T-helper 17 cell (primary cell): ENCODE data around the gene CDYL. TPM values are rescaled to one million over a fixed set of nuclear protein-coding genes. Genes with fewer than 3 reads are reported as not detected.
A peak's percentile ranks its signal among the peaks of the same experiment; 100 is the strongest.

Source experiments
- ATAC-seq: fragments of 150-1000 bp; cut with Tn5 transposase; 2 replicates; pipeline ENCODE4 v1.10.0; 2021; ENCODE audit warnings: mild to moderate bottlenecking, moderate library complexity
- DNase-seq, 3 donors: peaks; one replicate each; pipeline versions ENCODE4 v3.0.0 to v3.0.0-alpha.2; 2020 to 2021
- H3K9me3 ChIP-seq: one replicate; pipeline ENCODE4 v1.7.0; 2013; ENCODE audit warnings: low read length, mild to moderate bottlenecking; ENCODE audit not compliant: control insufficient read depth, poor library complexity, severe bottlenecking
- H3K27ac Mint-ChIP-seq: one replicate; pipeline ENCODE4 v1.8.0; 2022; ENCODE audit warnings: mild to moderate bottlenecking, moderate library complexity, mixed read lengths
- H3K27me3 Mint-ChIP-seq: one replicate; pipeline ENCODE4 v1.8.0; 2022; ENCODE audit warnings: mixed read lengths
- H3K36me3 Mint-ChIP-seq: one replicate; pipeline ENCODE4 v1.8.0; 2022; ENCODE audit warnings: low read depth, mixed read lengths
- H3K4me1 Mint-ChIP-seq: one replicate; pipeline ENCODE4 v1.8.0; 2022; ENCODE audit warnings: mild to moderate bottlenecking, mixed read lengths
- H3K4me3 Mint-ChIP-seq: one replicate; pipeline ENCODE4 v1.8.0; 2022; ENCODE audit warnings: mild to moderate bottlenecking, moderate library complexity, mixed read lengths
- total RNA-seq, 4 donors: library from RNA in 2 of 4; stranded (reverse) in 2 of 4; gene quantifications; one replicate each; pipeline ENCODE4 v1.2.3 and lab custom pipeline; 2022 to 2026

Gene CDYL
- total RNA-seq, 2 donors from 2014 or later, result 21.2 to 31.5 TPM

DNA sequence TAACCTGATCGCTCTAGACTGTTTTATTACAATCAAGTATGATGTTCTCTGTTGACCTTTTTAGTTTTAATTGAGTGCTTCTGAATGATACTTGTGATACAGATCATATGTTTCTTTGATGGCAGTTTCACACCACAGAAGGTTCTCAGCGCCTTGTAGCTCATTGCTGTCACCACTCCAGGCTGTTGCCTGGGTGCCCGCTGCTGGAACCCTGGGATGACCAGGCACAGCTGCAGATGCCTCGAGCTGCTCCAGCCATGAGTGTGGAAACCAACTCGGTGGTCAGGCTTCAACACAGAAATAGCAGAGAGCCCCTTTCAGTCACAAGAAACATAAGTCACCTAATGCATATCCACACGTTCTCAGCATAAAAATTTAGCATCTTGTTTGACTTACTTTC is 114.9 kb downstream of the CDYL start:
- Mint-ChIP-seq H3K27ac (no peak overlapping the region), H3K4me1 (peaks cover 20% of the 10 kb centered on the region)

DNA sequence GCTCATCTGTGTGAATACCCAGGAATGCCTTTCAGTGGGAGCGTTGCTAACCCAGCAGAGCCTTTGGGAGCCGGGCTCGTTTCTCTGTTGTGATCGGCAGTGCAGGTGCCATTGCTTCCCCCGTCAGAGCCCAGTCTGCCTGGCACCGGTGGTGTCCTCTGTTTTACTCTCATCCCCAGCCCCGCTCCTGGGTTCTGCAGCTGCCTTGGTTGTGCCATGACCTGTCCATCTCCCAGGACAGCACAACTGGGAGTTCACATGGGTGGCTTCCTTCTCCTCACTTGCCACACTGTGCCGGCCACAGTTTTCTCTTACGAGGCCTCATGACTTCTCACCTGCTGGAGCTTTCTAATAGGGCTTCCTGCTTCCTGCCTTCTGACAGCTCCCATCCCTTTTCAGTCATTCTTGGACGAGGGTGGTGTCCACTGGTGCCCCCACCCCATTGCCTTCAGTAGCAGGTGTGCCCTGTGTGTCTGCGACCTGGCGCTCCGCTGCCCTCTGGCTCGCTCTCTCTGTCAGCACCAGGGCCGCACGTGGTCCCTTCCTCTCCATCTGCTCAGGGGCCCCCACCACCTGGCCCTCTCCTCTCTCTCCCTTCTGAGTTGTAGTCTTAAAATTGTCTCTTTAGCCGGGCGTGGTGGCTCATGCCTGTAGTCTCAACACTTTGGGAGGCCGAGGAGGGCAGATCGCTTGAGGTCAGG is 116.7 kb downstream of the CDYL start:
- Mint-ChIP-seq H3K27ac (no peak overlapping the region), H3K36me3 (peaks cover 13% of the 10 kb centered on the region), H3K4me1 (peaks cover 13% of the 10 kb centered on the region), H3K4me3 (peak overlapping the region; percentile 31), H3K27me3 (no peaks in the 10 kb centered on the region)
- no peak for DNase-seq
- H3K9me3 ChIP-seq, result no peaks in the 10 kb centered on the region
- ATAC-seq, result no peak

More for the DNA sequence above, 114.9 kb downstream of the CDYL start:
- DNase-seq, result no peak
- Mint-ChIP-seq H3K27me3 (no peaks in the 10 kb centered on the region), H3K36me3 (peaks cover 9% of the 10 kb centered on the region), H3K4me3 (no peak overlapping the region)
- H3K9me3 ChIP-seq, result no peaks in the 10 kb centered on the region
- no peak for ATAC-seq

DNA sequence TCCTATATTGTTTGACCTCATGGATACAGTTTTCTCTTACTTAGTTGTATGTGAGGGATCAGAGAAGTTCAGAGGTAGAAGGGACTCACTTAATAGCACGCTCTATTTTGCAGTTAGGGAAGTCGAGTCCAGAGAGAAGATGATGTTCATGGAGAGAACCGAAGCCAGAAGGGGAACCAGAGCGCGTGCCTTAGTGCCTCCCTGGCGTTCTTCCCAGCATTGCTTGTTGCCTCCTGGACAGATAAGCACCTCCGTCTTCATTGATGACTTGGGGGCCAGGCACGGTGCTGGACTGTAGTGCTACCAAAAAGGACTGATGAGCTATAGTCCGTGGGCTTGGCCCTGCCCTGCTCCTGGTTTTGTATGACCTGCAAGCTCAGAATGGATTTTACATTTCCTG is 117.8 kb downstream of the CDYL start:
- DNase-seq (no peak), ATAC-seq (no peak)
- Mint-ChIP-seq H3K4me1 (peaks cover 8% of the 10 kb centered on the region), H3K4me3 (no peak overlapping the region), H3K36me3 (peaks cover 13% of the 10 kb centered on the region), H3K27ac (no peak overlapping the region), H3K27me3 (no peaks in the 10 kb centered on the region)
- peaks cover 6% of the 10 kb centered on the region for H3K9me3 ChIP-seq

DNA sequence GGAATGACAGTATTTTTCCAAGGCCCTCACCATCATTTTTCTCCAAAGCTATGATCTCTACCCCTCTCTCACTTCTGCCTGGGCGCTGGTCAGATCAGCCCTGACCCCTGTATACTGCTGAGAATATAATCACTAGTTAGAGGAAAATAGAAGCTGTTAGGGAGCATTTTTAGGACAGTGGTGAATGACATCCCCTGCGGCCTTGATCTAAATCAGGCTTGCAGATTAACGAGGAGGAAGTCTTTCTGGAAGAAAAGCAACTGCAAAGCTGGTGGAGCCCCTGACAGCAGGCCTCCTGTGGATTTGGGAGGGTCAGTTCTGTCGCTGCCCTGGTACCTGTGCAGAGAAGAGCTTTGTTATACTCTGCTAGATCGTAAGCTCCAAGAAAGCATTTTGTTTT is 119.8 kb downstream of the CDYL start:
- Mint-ChIP-seq H3K4me3 (no peak overlapping the region), H3K36me3 (peaks cover 13% of the 10 kb centered on the region)
- no peak for DNase-seq

DNA sequence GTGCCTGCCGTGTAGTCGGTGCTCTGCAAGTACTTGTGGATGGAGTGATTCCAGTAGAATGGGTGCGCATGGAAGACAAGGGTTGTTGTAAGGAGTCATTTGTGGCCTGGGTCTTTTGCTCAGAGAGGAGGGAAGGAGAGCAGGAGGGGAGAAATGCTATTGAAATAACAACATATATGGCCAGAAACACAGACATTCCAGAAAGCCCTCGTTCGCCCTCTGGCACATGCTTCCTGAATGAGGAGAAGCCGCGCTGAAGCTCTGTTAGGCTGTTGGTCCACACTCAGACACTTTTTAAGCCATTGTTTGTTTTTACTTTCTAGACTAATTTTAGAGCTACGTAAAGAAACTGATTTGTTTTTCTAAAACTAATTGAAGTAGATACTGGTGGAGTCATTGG is 120.2 kb downstream of the CDYL start:
- H3K27me3 Mint-ChIP-seq, result no peaks in the 10 kb centered on the region
- ATAC-seq, result no peak
- H3K4me1 Mint-ChIP-seq, result peaks cover 4% of the 10 kb centered on the region
- no peak for DNase-seq
- H3K27ac Mint-ChIP-seq, result no peak overlapping the region
- no peak overlapping the region for H3K4me3 Mint-ChIP-seq
- peaks cover 6% of the 10 kb centered on the region for H3K9me3 ChIP-seq
- peaks cover 13% of the 10 kb centered on the region for H3K36me3 Mint-ChIP-seq

More for the DNA sequence above, 119.8 kb downstream of the CDYL start:
- no peak overlapping the region for H3K27ac Mint-ChIP-seq
- H3K27me3 Mint-ChIP-seq, result no peaks in the 10 kb centered on the region
- ATAC-seq, result no peak
- peaks cover 6% of the 10 kb centered on the region for H3K9me3 ChIP-seq
- H3K4me1 Mint-ChIP-seq, result peaks cover 4% of the 10 kb centered on the region

DNA sequence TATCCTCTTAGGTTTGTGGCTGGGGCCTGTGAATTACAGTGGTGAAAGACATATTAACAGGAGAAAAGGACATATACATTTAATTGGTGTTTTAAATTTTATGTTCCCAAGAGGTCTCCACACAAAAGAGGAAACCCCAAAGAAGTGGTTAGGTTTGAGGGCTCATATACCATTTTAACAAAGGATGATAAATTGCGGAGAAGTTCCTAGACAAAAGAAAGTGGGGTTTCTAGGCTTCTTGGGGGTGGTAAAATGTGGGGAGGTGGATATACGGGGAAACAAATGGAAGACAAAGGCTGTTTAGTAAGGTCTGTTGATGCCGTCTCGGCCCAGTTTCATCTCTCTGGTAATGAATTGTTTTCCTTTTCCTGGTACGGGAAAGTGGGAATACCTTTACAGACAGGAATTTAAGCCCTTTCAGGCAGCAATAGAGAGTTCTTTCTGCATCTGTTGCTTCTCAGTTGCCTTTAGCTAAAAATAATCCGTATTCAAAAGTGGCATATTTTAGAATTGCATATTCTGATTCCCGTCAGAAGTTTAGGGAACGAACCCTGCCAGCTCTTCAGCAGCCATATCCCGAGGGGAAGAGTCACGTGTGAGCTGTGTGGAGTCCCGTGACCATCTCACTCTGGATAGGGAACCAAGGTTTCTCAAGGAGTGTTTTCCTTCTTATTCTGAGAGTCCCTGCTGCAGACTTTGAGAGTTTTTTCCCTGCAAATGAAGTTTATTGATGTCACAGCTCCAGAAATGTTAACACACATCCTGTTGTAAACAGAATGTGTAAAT is 123.2 kb downstream of the CDYL start:
- H3K9me3 ChIP-seq, result peaks cover 6% of the 10 kb centered on the region
- no peak for DNase-seq
- Mint-ChIP-seq H3K27me3 (no peaks in the 10 kb centered on the region), H3K4me1 (no peaks in the 10 kb centered on the region), H3K36me3 (peaks cover 7% of the 10 kb centered on the region), H3K27ac (no peak overlapping the region), H3K4me3 (no peak overlapping the region)
- no peak for ATAC-seq

DNA sequence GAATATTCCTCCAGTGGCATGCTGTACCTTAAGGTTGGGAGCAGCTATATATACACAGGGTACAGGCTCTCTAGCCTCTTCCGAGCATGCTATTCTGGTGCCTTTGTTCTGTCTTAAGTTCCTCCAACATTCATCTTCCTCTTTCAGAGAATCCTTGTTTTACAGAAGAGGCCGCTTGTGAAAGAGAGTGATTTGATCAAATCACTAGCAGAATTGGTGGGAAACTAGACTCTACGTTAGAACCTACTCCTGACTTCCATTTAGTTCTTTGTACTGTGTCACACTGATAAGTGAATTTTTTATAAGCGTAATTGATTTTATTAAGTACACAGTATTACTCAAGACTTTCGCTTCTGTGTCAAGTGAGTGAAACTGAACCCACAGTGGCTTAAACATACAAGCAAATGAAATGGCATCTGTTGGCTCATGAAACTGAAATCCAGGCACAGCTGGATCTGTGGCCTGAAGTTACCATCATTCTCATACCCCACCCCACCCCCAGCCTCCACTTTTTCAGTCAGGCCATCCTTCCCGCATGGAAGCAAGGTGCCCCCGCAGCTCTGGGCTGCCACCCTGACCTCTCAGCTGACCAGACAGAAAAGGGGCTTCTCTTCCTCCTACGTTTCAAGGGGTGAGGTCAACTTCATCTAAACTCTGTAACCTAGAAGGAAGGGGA is 125.3 kb downstream of the CDYL start:
- Mint-ChIP-seq H3K36me3 (peaks cover 5% of the 10 kb centered on the region), H3K27me3 (no peaks in the 10 kb centered on the region), H3K27ac (no peak overlapping the region), H3K4me3 (no peak overlapping the region), H3K4me1 (peaks cover 7% of the 10 kb centered on the region)
- DNase-seq (no peak), ATAC-seq (no peak)
- peaks cover 6% of the 10 kb centered on the region for H3K9me3 ChIP-seq

DNA sequence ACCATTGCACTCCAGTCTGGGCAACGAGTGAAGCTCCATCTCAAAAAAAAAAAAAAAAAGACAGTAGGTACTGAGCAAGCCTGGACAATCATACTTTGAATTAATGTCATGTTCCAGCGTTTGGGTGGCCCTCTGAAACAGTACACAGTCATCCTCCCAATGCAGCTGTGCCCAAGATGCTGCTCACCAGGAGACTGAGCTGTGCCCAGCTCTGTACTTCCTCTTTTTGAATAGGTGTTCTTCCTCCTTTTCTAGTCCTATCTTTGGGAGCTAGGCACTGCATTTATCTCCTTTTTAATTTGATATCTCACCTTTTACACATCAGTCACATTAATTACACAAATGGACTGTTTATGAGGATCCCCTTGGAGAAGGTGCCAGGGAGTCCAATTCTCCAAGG is 126.2 kb downstream of the CDYL start:
- H3K36me3 Mint-ChIP-seq, result peaks cover 4% of the 10 kb centered on the region
- ATAC-seq (no peak), DNase-seq (no peak)
- peaks cover 12% of the 10 kb centered on the region for H3K4me1 Mint-ChIP-seq
- peaks cover 6% of the 10 kb centered on the region for H3K9me3 ChIP-seq
- H3K27me3 Mint-ChIP-seq, result no peaks in the 10 kb centered on the region
- H3K4me3 Mint-ChIP-seq, result no peak overlapping the region
- no peak overlapping the region for H3K27ac Mint-ChIP-seq

DNA sequence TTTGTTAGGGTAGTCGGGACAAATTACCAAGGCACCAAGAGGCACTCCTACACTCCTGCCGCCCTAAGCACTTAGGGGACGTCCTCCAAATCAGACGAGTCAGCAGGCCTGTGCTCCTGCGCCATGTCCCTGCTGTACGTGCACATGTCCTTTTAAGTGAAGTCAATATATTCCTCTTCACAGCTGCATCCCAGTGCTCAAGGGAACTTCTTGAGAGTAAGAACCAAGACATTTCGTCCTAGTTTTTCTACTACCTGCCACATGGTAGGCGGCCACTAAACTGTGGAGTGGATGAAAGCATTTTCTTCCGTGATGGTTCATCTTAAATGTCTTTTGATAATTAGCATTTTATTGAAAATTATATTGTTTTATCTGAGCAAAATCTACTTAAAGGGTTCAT is 126.9 kb downstream of the CDYL start:
- Mint-ChIP-seq H3K27me3 (no peaks in the 10 kb centered on the region), H3K27ac (no peak overlapping the region), H3K4me1 (peaks cover 15% of the 10 kb centered on the region), H3K4me3 (no peak overlapping the region), H3K36me3 (peaks cover 3% of the 10 kb centered on the region)
- peaks cover 6% of the 10 kb centered on the region for H3K9me3 ChIP-seq
- DNase-seq (no peak), ATAC-seq (no peak)

DNA sequence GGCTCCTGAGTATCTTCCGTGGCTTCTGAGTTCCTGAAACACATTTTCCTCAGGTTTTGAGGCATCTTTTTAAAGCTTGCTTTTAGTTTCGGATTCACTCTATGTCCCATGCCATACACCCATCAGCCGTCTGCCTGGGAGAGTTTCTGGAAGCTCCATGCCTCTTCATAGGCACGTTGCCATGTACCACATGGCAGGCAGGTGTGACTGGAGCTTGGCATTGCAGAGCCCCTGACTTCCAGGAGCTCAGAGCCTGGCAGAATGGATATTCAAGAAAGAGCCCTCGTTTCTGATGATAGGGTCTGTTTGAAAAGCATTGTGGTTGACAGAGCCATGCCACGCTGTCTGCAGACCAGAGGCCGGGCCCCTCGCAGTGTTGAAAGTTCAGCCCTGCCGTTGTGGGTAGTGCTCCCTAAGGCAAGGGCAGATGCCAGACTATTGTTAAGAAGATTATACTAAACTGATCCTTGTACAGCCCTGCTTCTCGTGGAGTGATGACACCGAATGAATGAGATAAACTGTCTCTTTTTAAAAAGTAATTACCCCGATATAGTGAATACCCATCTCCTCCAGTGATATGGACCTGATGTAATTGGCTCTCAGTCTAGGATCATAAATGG is 127.7 kb downstream of the CDYL start:
- H3K27ac Mint-ChIP-seq, result no peak overlapping the region
- H3K36me3 Mint-ChIP-seq, result peaks cover 9% of the 10 kb centered on the region

DNA sequence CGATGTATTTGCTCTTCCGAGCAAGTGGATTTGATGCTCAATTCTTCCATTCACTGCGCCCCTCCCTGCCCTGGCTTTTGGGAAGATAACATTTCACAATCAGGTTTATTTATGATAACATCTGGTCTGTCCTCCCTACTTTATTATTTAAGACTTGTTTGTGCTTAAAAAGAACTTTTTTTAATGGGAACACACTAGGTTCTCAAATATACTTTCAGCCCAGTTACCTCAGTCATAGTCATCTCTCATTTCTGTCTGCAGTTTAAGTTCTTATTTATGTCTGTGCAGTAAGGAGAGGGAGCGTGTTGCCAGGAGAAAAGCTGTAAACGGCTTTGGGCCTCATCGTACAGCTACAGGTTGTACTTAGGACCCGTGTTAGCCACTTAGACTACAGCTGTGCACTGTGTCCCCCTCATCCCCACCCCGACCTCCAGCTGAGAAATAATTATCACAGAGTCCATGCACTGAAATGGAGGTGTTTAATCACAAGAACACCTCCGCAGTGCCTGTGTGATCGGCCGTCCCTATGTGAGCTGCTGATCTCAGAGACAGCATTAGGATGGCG is 128.3 kb downstream of the CDYL start:
- peaks cover 18% of the 10 kb centered on the region for H3K4me1 Mint-ChIP-seq
- H3K4me3 Mint-ChIP-seq, result no peak overlapping the region
- ATAC-seq, result no peak
- no peaks in the 10 kb centered on the region for H3K9me3 ChIP-seq
- peaks cover 9% of the 10 kb centered on the region for H3K36me3 Mint-ChIP-seq
- no peaks in the 10 kb centered on the region for H3K27me3 Mint-ChIP-seq
- DNase-seq, result no peak
- H3K27ac Mint-ChIP-seq, result no peak overlapping the region

More for the DNA sequence above, 127.7 kb downstream of the CDYL start:
- ATAC-seq, result no peak
- Mint-ChIP-seq H3K27me3 (no peaks in the 10 kb centered on the region), H3K4me1 (peaks cover 18% of the 10 kb centered on the region), H3K4me3 (no peak overlapping the region)
- no peak for DNase-seq
- H3K9me3 ChIP-seq, result peaks cover 2% of the 10 kb centered on the region

DNA sequence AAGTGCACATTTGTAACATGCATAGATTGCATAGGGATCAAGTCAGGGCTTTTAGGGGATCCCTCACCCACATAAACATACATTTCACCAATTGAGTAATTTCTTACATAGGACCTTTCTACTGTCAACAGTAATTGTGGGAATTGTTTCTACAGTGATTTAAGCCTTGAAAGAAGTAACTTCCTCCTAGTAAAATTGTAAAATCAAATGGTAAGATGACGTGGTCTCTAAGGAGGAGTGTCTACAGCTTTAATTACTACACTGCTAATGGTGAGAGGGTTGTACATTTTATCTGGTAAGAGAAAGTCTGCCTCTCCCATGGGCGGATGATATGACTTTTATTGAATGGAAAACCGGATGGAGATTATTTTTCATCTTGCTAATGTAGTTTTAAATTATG is 129.6 kb downstream of the CDYL start:
- no peak overlapping the region for H3K4me3 Mint-ChIP-seq
- peaks cover 23% of the 10 kb centered on the region for H3K4me1 Mint-ChIP-seq
- ATAC-seq (no peak), DNase-seq (no peak)
- H3K27me3 Mint-ChIP-seq, result no peaks in the 10 kb centered on the region
- no peaks in the 10 kb centered on the region for H3K9me3 ChIP-seq
- H3K36me3 Mint-ChIP-seq, result peaks cover 11% of the 10 kb centered on the region
- peak overlapping the region; percentile 39 for H3K27ac Mint-ChIP-seq
